NOMO-1 treated with DMSO at 0.1 percent for 48 hours (cell line): Measurements from ENCODE around the gene DLX1.
"Not testable (repeated sequence)": the region's sequence is repeated elsewhere in the genome, so short reads cannot be mapped to it uniquely, and the experiment has no call there.

Experiments used
- DNase-seq: peaks from one replicate; lab custom pipeline; 2025; ENCODE audit not compliant: unreplicated experiment; lab: John Stamatoyannopoulos, UW

The DLX1 gene

GRCh38 chr2:172109256-172109987 lies 24.1 kb downstream of the DLX1 start:
- DNase-seq: no peak

- DNase-seq: no peak
These were observed 24.9 kb downstream of the DLX1 start for GRCh38 chr2:172109988-172110811.

GRCh38 chr2:172113617-172114016 lies 28.3 kb downstream of the DLX1 start:
- no peak for DNase-seq

DNA sequence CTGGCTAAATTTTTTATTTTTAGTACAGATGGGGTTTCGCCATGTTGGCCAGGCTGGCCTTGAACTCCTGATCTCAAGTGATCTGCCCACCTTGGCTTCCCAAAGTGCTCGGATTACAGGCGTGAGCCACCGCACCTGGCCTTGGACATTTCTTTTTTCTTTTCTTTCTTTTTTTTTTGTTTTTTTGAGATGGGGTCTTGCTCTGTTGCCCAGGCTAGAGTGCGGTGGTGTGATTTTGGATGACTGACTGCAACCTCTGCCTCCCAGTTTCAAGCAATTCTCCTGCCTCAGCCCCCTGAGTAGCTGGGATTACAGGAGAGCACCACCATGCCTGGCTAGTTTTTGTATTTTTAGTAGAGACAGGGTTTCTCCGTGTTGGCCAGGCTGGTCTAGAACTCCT lies 28.9 kb downstream of the DLX1 start:
- DNase-seq: not testable (repeated sequence)

DNA sequence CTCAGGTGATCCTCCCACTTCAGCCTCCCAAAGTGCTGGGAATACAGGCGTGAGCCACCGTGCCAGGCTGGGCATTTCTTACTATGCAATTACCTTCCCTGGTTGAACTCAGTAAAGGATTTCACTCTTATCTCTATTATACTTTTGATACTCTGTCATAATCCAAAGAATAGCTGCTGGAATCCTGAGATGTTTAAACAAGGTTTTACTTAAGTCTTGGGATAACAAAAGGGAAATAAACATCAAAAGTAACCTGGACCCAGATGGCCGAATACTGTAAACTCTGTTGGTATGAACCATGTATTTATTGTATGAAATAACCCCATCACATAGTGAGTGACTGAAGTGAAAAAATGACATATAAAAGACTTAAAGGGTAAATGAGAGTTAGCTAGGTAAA lies 29.3 kb downstream of the DLX1 start:
- no peak for DNase-seq

DNA sequence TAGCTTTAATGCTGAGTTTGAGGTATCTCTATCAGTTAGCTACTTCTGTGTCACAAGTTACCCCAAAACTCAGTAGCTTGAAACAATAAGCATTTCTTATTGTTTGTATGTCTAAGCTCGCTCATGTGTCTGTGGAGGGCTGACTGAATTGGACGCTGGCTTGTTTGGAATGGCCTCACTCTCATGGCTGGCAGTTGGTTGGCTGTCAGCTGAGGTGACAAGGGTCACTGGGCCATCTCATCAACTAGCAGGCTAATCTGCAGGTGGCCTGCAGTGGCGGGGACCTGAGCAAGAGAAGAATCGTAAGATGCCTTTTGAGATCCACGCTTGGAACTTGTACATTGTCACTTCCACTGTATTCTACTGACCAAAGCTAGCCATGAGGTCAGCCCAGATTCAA lies 30.8 kb downstream of the DLX1 start:
- no peak for DNase-seq

DNA sequence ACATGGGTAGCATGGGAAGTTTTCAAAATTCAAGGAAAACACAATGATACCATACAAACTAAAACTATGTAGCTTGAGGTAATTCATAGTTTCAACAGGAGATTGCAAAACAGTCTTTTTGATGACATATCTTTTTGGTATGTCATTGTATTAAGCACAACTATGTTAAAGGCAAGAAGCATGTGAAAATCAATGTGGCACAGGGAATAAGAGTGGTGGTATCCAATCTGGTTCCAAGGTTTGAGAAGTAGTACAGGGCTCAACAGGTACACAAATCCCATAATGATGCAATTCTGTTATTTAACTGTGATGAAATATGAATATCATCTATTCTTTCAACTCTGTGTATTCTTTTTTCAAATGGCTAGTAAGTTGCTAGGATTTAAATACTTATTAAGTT lies 33.8 kb downstream of the DLX1 start:
- peak; percentile 24 for DNase-seq

- DNase-seq: no peak
These were observed 34.8 kb downstream of the DLX1 start for GRCh38 chr2:172120118-172120517.

GRCh38 chr2:172128484-172128883 lies 43.2 kb downstream of the DLX1 start:
- no peak for DNase-seq

DNA sequence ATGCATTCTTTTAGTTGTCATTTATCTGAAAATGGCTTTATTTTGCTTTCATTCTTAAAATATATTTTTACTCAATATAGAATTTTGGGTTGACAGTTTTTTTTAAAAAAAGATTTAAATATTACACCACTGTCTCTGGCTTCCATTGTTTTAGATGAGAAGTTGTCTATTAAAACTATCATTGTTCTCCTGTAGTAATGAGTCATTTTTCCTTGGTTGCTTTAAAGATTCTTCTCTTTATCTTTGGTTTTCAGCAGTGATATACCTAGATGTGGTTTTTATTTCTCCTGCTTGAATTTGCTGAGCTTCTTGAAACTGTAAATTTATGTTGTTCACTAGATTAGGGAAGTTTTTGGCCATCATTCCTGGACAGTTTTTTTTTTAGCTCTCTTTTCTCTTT lies 44.1 kb downstream of the DLX1 start:
- DNase-seq: no peak

- no peak for DNase-seq
These were observed 46.6 kb downstream of the DLX1 start for GRCh38 chr2:172131713-172132555.

- DNase-seq: no peak
These were observed 49.0 kb downstream of the DLX1 start for GRCh38 chr2:172134270-172134669.

DNA sequence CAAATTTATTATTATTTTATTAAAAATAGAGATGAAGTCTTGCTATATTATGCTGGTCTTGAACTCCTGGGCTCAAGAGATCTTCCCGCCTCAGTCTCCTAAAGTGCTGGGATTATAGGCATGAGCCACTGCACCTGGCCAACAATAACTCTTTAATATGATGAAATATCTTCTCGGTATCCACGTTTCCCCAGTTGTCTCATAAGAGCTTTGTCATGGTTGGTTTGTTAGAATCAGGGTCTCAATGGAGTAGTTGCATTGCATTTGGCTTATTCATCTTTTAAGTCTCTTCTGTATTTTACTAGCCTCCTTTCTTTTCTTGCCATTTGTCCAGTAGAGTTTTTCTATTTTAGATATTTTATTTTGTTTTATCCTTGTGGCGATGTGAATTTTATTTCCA lies 50.1 kb downstream of the DLX1 start:
- DNase-seq: no peak

DNA sequence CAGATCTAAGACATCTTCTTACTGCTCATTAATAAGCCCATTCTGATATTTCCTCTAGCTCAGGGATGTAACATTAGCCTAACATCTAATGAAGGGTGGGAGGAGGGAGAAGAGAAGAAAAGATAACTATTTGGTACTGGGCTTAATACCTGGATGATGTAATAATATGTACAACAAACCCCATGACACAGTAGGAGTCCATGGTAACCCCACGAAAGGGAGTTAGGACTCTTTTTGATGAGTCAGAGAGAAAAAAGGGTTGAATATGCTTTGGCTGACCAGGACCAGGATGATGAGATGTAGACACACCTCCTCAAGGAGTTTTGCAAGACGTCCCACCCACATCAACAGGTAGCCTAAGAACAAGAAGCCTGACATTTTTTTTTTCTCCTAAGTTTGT lies 51.8 kb downstream of the DLX1 start:
- no peak for DNase-seq

GRCh38 chr2:172137943-172138342 lies 52.6 kb downstream of the DLX1 start:
- DNase-seq: no peak

DNA sequence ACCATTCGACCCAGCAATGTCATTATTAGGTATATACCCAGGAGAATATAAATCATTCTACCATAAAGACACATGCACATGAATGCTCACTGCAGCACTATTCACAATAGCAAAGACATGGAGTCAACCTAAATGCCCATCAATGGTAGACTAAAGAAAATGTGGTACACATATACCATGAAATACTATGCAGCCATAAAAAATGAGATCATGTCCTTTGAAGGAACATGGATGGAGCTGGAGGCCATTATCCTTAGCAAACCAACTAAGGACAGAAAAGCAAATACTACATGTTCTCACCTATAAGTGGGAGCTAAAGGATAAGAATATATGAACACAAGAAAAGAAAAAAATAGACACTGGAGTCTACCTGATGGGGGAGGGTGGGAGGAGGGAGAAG lies 53.4 kb downstream of the DLX1 start:
- DNase-seq: not testable (repeated sequence)
